HG02623 (cell line): ENCODE results near the gene SAMD13.

Experiments used
- ATAC-seq: cut with Tn5 transposase; IDR thresholded peaks from one replicate; pipeline ENCODE4 v1.9.1; 2021; ENCODE audit warnings: moderate library complexity; ENCODE audit not compliant: unreplicated experiment

The SAMD13 gene

DNA sequence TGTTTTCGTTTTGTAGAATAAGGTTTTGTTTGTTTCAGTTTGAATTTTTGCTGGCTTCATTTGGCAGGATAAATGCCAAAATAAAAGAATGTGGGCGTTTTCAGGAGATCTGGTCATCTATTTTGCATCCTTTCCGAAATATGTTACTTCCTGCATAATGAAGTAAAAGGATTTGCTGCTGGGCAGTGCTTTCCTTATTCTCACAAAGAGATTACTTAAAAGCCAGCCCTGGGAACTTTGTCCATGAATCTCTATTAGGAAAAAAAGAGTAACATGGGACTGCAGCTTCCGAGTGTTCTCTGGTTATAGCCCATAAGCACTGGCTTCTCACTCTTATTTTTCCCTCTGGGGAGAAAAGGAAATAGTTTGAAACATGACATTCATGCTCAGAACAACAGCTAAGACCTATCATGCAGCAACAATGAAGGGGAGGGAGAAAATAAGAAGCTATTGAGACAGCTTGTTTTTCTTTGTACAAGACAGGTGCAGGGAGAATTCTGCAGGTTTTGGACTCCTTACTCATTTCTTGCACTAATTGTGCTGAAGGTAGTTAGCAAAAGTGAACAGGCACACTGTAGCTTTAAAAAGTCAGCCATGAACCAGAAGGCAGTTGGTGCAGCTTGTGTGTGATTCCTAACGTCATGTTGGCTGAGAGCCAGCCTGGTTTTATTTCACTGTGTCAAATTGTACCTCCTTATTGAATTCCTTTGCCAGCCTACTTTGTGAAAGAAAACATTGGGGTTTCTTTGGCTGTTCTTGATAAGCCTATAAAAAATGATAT is at the start of gene SAMD13:
Gene SAMD13 (plus strand): TSS at position 705 of the 781 bp plus-strand sequence. CDS start 1,527 bp downstream, outside the sequence.
- peak; percentile 24 for ATAC-seq

DNA sequence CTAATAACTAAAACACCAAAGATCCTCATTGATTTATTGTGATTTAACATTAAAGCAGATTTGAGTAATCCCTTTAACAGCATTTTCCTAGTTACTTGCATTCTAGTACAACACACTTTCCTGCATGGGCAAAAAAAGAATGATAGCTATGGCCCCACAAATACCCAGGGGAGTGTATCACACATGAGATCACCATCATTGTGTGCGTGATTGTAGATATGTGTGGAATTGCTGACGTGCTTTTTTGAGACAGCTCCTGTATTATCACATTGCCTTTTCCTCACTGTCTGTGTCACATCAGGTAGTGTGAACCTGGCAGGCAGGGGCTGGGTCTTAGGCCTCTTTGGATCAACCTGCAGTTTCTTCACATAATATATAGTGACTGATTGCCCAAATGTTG is 48.5 kb upstream of the SAMD13 start:
- no peak for ATAC-seq

- ATAC-seq: no peak
Measured at GRCh38 chr1:84253891-84254290, 47.6 kb upstream of the SAMD13 start.

- ATAC-seq: no peak
Measured at GRCh38 chr1:84254703-84255238, 46.7 kb upstream of the SAMD13 start.

GRCh38 chr1:84255582-84255981 is 45.9 kb upstream of the SAMD13 start:
- no peak for ATAC-seq

GRCh38 chr1:84257617-84258016 is 43.9 kb upstream of the SAMD13 start:
- no peak for ATAC-seq

GRCh38 chr1:84259376-84259775 is 42.1 kb upstream of the SAMD13 start:
- no peak for ATAC-seq

DNA sequence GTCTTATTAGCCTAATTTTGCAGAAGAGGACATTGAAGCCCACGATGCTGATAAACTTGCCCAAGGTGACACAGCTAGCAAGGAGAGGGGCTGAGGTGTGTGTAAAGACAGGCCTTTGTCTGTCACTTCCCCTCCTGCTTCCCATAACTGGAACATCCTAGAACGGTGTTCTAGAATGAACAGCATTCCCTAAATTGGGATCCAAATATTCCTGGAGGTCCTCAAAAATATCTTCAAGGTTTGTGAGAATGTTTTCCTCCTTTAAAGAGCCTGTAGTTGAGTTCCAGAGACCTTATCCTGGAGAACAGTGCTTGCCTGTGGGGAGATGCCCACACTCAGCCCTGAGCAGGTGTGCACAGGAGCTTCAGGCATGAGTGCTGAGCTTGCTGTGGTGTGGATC is 41.5 kb upstream of the SAMD13 start:
- ATAC-seq: no peak

GRCh38 chr1:84260852-84261518 is 40.5 kb upstream of the SAMD13 start:
- no peak for ATAC-seq

DNA sequence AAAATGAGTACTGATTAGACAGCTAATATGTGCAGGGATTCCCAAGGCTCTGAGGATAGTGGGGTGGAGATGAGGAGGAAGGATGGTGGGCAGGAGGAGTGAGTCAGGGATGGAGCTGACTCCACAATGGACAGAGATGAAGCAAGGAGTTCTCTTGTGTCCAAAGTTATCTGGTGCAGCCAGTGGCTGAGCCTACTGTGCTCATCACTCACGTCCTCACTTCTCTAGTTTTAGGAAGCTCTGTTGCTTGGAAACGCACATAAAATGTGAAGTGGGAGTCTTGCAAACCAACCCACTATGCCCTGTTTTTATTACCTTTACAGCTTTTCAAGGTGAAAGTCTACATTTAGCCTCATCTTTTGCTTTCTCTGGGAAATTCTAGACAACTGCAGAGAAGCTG is 36.5 kb upstream of the SAMD13 start:
- no peak for ATAC-seq

- ATAC-seq: no peak
Measured at GRCh38 chr1:84265867-84266266, 35.6 kb upstream of the SAMD13 start.

- ATAC-seq: no peak
Measured at GRCh38 chr1:84266748-84267147, 34.8 kb upstream of the SAMD13 start.

DNA sequence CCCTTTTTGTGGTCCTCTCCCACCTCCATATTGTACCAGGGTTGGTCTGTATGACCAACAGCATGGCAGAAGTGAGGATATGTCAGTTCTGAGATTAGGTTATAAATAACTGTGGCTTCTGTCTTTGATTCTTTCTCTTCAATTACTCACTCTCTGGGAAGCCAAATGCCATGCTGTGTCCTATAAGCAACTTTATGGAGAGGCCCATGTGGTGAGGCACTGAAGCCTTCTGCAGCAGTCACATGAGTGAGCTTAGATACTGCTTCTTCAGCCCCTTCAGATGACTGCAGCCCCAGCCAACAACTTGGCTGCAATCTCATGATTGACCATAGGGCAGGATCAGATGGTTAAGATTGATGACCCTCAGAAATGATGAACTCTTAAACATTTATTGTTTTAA is 34.0 kb upstream of the SAMD13 start:
- no peak for ATAC-seq

- ATAC-seq: no peak
Measured at GRCh38 chr1:84268346-84268745, 33.2 kb upstream of the SAMD13 start.

DNA sequence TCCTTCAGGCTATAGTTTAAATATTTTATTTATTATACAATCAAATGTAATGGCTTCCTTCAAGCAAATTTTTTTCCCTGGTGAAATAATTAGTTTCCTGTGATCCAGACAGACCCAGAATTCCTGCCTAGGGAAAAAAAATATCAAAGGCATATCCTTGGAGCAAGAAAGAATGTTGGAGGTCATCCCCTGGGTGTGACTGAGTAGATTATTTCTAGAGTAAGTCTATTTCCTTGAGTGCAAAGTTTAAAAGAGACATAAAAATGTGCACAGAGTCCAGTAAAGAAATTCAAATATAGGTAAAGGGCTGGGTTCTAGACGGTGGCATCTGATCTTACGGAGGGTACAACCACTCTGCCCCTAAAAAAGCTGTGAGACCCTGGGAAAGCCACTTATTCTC is 32.2 kb upstream of the SAMD13 start:
- no peak for ATAC-seq

- ATAC-seq: peak; percentile 94
Measured at GRCh38 chr1:84271441-84272151, 29.9 kb upstream of the SAMD13 start.

DNA sequence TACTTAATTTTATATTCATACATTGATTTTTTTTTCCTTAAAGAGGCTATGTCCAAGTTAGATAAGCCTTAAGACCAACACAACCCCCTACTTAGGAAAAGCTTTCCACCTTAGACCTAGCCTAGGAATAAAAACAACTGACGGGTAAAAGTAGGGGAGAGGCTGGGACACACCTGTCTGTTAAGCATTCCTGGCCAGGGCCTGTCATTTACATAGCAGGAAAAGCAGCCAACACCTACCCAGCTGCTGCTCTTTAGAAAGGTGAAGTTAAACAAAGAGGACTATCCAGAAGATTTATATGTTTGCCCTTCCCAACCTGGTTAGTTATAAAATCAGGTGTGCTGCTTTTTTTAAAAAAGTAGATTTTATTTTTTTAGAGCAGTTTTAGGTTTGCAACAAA is 29.1 kb upstream of the SAMD13 start:
- no peak for ATAC-seq

- no peak for ATAC-seq
Measured at GRCh38 chr1:84277343-84278059, 24.0 kb upstream of the SAMD13 start.

GRCh38 chr1:84278905-84279304 is 22.6 kb upstream of the SAMD13 start:
- no peak for ATAC-seq

DNA sequence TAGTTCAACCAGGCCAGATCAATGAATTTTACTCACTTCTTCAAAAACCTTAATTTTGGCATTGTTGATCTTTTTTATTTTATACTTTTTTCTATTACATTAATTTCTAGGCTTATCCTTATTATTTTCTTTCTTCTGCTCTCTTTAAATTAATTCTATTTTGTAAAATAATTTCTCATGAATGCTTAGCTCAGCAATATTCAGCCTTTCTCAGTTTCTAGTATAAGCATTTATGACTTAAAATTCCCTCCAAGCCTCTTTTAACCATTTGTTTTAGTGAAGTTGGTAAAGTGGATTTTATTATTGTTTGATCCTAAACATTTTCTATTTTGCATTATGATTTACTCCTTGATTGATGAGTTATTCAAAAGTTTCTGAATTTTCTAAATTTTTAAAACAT is 20.6 kb upstream of the SAMD13 start:
- ATAC-seq: no peak

DNA sequence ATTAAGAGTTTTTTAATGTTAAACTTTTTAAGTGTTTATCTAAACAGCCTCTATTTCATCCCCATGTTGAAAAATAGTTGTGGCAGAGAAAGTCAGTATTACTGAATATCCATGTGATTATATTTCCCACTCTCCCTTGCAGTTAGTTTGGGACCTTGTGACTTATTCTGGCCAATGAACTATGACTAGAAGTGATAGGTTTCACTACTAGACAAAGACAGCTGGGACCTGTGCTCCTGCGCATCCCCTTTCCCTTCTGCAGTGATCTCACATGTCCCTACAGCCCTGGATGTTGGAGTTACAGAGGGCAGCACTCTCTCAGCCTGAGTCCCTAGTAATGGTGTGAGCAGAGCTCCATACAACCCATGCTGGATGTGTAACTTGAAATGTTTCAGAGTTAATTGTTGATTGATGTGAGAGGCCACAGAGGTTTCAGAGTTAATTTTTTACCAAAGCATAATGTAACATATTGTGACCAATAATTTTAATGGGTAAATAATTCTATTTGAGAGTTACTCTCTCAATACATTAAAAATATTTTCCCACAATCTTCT is 18.7 kb upstream of the SAMD13 start:
- no peak for ATAC-seq
